Brain microvascular endothelial cell (primary cell): ENCODE data around the gene ZBTB7C.
A peak's percentile ranks its signal among the peaks of the same experiment; 100 is the strongest.

Source experiments
- DNase-seq: peaks from one replicate; pipeline ENCODE4 v3.0.0-alpha.2; 2020
- H3K27ac ChIP-seq: fragments of 250-450 bp; sonication (Bioruptor Pico); 2 replicates; pipeline ENCODE4 v1.5.1; 2020; ENCODE audit warnings: mild to moderate bottlenecking, moderate library complexity
- H3K27me3 ChIP-seq: fragments of 250-450 bp; sonication (Bioruptor Pico); replicated peaks from 2 replicates; pipeline ENCODE4 v1.5.1; 2020; ENCODE audit warnings: mild to moderate bottlenecking
- H3K36me3 ChIP-seq: fragments of 250-450 bp; sonication (Bioruptor Pico); replicated peaks from 2 replicates; pipeline ENCODE4 v1.5.1; 2020; ENCODE audit warnings: mild to moderate bottlenecking
- H3K4me3 ChIP-seq: 2 replicates; pipeline ENCODE4 v1.5.1; 2011; ENCODE audit warnings: low read depth, mild to moderate bottlenecking, control low read depth, low read length, moderate library complexity
- in situ Hi-C: cut with HindIII; loops from 2 replicates; pipeline ENCODE4 v1.10.0; 2017; ENCODE audit warnings: low sequenced_read_pairs, low pct_ligation_motif_present
- TF ChIP-seq, protein P1 (sequence below): IDR thresholded peaks from 2 replicates; pipeline ENCODE4 v1.5.1; 2011; ENCODE audit warnings: low read depth, mild to moderate bottlenecking, moderate library complexity, low read length, control low read depth, inconsistent platforms; ENCODE audit errors: missing control alignments

The ZBTB7C gene

DNA sequence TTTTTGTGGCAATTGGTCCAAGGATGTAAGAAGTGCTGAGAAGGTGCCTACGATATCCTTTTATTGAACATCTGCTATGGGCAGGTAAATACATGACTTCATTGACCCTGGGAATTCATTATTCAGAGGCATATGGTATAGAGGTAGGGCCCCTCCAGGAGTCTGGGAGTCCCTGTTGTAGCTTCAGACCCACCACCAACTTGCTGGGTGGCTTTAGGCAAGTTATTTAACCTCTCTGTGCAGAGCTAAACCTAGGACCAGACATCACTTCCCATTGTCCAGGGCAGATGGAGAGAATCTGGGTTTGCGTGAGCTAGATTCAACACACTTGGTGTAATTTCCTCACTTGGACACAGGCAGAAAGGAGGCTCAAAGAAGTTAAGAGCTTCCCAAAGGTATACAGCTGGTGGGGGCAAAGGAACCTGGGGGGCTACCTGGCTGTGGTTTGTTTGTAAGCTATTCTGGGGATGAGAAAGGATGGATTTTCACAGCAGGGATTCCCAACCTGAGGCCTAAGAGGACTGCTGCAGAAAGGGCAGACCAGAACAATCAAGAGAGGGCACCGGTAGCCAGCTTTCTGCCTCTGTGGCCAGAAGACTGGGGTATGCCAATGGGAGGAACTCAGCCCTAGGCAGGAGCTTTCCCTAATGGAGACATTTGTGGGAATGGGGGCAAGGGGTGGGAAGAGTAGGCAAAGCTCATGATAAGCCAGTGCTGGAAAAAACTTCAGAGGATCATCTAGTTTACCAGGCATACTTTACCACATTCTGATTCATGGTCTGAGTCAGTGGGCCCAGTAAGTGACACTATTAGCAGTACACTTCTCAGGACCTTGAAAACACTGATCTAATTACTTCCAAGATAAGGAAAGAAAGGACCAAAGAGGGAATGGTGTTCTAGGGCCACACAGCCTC lies 376.1 kb downstream of the ZBTB7C start:
- Histone ChIP-seq H3K36me3 (no peaks in the 10 kb centered on the region), H3K27me3 (no peaks in the 10 kb centered on the region), H3K4me3 (no peak overlapping the region), H3K27ac (no peak overlapping the region)
- TF ChIP-seq, protein P1, sequence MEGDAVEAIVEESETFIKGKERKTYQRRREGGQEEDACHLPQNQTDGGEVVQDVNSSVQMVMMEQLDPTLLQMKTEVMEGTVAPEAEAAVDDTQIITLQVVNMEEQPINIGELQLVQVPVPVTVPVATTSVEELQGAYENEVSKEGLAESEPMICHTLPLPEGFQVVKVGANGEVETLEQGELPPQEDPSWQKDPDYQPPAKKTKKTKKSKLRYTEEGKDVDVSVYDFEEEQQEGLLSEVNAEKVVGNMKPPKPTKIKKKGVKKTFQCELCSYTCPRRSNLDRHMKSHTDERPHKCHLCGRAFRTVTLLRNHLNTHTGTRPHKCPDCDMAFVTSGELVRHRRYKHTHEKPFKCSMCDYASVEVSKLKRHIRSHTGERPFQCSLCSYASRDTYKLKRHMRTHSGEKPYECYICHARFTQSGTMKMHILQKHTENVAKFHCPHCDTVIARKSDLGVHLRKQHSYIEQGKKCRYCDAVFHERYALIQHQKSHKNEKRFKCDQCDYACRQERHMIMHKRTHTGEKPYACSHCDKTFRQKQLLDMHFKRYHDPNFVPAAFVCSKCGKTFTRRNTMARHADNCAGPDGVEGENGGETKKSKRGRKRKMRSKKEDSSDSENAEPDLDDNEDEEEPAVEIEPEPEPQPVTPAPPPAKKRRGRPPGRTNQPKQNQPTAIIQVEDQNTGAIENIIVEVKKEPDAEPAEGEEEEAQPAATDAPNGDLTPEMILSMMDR = no peak
- DNase-seq = peak; percentile 57
- in situ Hi-C loops = no loop called here

DNA sequence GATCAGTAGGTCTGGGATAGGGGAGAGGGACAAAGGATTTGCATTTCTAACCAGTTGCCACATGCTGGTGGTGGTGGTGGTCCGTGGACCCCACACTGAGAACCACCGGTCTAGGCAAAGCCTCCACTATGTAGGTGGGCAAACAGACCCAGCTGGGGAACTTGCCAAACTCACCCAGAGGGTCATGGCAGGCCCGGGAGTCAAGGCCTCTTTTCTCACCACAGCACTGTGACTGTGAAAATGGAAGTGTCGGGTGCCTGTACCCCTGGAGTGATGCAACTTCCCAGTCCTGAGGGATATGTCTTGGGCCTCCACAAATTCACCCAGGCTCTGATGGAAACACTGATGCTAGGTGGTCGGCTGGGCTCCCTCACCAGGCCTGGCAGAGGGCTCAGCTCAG lies 377.5 kb downstream of the ZBTB7C start:
- no peaks in the 10 kb centered on the region for H3K27me3 ChIP-seq
- no peak for DNase-seq
- H3K4me3 ChIP-seq = no peak overlapping the region
- in situ Hi-C loops = no loop called here
- no peaks in the 10 kb centered on the region for H3K36me3 ChIP-seq
- no peak overlapping the region for H3K27ac ChIP-seq
- TF ChIP-seq, protein P1 = no peak

DNA sequence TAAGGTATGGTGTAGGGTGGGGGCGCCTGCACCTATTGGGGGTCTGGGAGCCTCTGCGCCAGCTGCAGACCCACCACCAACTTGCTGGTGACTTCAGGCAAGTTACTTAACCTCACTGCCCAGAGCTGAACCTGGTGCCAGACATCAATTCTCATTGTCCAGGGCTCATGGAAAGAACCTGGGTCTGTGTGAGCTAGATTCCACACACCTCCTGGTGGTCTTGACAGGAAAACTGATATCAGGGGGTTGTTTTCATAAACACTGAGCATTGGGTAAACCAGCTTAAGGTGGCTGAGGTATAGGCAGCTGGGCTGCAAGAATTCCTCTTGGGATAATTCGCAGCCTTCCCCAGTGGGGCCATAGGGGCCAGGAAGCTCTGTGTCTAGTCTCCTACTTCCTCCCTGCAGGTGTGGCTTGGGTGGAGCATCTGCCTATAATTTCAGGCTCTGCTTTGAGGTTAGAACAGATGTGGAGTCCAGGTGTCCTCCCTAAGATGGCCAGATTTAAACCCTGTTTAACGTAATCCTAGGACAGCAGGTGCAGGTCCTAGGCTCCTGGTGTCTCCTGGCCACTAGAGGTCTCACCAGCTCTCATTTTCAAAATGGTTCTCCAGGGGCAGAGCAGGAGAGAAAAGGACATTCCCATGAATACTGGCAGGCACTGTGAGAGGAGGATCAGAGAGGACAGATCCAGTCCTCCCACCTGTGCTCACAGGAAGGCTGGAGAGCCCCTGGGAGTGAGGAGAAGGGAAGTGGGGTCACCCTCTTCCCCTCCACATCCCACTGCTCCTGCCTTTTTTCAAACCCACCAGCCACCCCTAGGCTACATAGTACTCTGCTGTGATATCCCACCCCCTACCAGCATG lies 378.3 kb downstream of the ZBTB7C start:
- peak; percentile 38 for DNase-seq
- Histone ChIP-seq H3K27me3 (no peaks in the 10 kb centered on the region), H3K4me3 (no peak overlapping the region), H3K27ac (no peak overlapping the region), H3K36me3 (no peaks in the 10 kb centered on the region)
- in situ Hi-C loops = no loop called here
- TF ChIP-seq, protein P1 = peak; percentile 87

DNA sequence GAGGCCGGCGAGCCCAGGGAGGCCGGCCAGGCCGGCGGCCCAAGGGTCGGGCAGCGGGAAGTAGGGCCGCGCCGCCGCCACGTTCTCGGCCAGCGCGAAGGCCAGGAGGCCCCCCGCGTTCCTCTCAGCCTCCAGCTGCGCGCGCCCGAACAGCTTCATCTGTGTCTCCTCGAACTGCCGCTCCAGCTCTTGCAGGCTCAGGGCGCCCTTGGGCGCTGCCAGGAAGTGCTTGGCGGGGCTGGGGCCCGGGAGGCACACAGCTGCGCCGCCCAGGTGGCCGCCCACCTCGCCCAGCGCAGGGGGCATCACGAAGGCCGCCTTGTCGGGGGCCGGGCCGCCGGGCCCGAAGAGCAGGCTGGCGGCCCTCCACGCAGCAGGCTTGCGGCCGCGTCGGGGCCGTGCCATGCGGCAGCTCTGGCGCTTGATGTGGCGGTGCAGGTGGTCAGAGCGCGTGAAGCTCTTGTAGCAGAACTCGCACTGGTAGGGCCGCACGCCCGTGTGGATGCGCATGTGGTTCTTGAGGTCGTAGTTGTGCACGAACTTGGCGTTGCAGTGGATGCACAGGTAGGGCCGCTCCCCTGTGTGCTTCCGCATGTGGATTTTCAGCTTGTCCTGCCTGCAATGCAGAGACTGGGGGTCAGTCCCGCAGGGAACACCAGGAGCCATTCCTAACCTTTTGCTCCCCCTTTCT lies 379.7 kb downstream of the ZBTB7C start:
- Histone ChIP-seq H3K27ac (no peak overlapping the region), H3K27me3 (no peaks in the 10 kb centered on the region), H3K36me3 (no peaks in the 10 kb centered on the region), H3K4me3 (no peak overlapping the region)
- no peak for DNase-seq
- in situ Hi-C loops = no loop called here
- TF ChIP-seq, protein P1 = no peak

DNA sequence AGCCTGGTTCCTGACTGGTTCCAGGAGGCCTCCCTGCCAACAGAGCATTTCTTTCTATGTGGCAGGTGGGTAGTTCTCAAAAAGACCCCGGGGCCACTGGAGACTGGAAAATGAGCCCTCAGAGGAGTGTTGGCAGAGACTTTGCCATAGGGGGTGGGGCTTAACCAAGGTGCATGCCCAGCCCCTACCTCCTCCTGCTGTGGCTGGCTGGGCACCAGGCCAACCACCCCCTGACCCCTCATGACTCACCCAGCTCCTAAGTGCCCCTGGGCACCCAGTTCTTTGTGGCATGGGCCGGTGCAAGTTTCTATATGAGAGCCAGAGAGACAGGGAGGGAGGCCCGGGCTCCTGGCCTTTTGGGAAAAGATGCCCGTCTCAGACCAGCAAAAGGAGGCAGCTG lies 380.5 kb downstream of the ZBTB7C start:
- Histone ChIP-seq H3K4me3 (no peak overlapping the region), H3K27ac (no peak overlapping the region), H3K27me3 (no peaks in the 10 kb centered on the region), H3K36me3 (no peaks in the 10 kb centered on the region)
- in situ Hi-C loops = no loop called here
- TF ChIP-seq, protein P1 = no peak
- DNase-seq = no peak
